Muscle of leg (tissue), 11 donors: ENCODE results near the gene CRACR2A. TPM values are rescaled to one million over a fixed set of nuclear protein-coding genes. Genes with fewer than 3 reads are reported as not detected.

Experiments used
- DNase-seq: peaks from one replicate; pipeline ENCODE4 v3.0.0; 2013
- H3K27ac ChIP-seq: one replicate; pipeline ENCODE4 v1.5.1; 2013; ENCODE audit warnings: mild to moderate bottlenecking, low read length, control low read depth
- H3K27me3 ChIP-seq: one replicate; pipeline ENCODE4 v1.6.1; 2013; ENCODE audit warnings: low read length; ENCODE audit not compliant: control insufficient read depth, insufficient read depth
- H3K36me3 ChIP-seq: one replicate; pipeline ENCODE4 v1.6.1; 2013; ENCODE audit warnings: low read length; ENCODE audit not compliant: control insufficient read depth, insufficient read depth
- H3K4me1 ChIP-seq: one replicate; pipeline ENCODE4 v1.6.1; 2013; ENCODE audit warnings: low read length; ENCODE audit not compliant: control insufficient read depth, insufficient read depth
- H3K4me3 ChIP-seq: one replicate; pipeline ENCODE4 v1.5.1; 2013; ENCODE audit warnings: low read length, control low read depth
- H3K9me3 ChIP-seq: replicated peaks from 2 replicates; pipeline ENCODE4 v1.6.1; 2013; ENCODE audit warnings: low read depth, low read length; ENCODE audit not compliant: control insufficient read depth
- WGBS: methylation state at CpG from one replicate; pipeline ENCODE4 v1.1.5; 2013; ENCODE audit warnings: missing lambda C conversion rate; ENCODE audit not compliant: insufficient coverage; 5-methylcytosine and 5-hydroxymethylcytosine counted together
- polyA plus RNA-seq, 8 donors: library from polyadenylated mRNA; unstranded; fragments of 120-200 nt; gene quantifications; one replicate each; pipeline versions ENCODE4 v1.2.1 to v1.2.3, GENCODE V29; 2013; ENCODE audit warnings: inconsistent platforms in 1 of 8, low replicate concordance in 1 of 8; ENCODE audit not compliant: insufficient read length in 8 of 8, insufficient read depth in 1 of 8
- total RNA-seq: library from RNA; stranded (reverse); fragments of 120-200 nt; gene quantifications from one replicate; pipeline ENCODE4 v1.2.4, GENCODE V29; 2013

Gene CRACR2A
- total and polyA plus RNA-seq, 9 donors = 1.3 to 2.1 (median 1.5) TPM

DNA sequence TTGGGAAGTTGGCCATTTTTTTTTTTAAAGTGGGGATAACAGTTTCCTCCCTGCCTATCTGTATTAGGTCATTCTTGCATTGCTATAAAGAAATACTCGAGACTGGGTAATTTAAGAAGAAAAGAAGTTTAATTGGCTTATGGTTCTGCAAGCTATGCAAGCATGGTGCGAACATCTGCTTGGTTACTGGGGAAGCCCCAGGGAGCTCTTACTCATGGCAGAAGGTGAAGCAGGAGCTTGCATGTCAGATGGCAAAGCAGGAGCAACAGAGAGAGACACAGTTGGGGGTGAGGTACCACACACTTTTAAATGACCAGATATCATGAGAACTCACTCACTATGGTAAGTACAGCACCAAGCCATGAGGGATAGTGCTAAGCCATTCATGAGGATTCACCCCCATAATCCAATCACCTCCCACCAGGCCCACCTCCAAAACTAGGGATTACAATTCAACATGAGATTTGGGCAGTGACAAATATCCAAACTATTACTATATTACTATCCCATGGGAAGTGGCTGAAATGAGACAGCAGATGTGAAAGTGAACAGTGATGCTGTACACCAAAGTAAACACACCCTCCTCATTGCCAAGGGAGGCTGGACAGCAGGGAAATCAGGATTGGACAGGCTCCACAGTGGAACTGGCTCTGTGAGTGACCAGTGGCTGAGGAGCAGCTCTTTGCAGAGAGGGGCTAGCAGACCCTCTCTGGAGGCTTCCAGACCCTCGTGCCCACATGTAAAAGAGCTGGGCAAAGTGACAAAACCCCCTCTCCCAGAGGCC lies 40.5 kb downstream of the CRACR2A start:
- Histone ChIP-seq H3K9me3 (no peaks in the 10 kb centered on the region), H3K27me3 (peaks cover 2% of the 10 kb centered on the region), H3K27ac (no peak overlapping the region), H3K36me3 (no peaks in the 10 kb centered on the region), H3K4me3 (no peak overlapping the region), H3K4me1 (peaks cover 2% of the 10 kb centered on the region)
- peak; percentile 34 for DNase-seq
- 64% methylated on average over 2 of the region's 3 CpGs for WGBS

DNA sequence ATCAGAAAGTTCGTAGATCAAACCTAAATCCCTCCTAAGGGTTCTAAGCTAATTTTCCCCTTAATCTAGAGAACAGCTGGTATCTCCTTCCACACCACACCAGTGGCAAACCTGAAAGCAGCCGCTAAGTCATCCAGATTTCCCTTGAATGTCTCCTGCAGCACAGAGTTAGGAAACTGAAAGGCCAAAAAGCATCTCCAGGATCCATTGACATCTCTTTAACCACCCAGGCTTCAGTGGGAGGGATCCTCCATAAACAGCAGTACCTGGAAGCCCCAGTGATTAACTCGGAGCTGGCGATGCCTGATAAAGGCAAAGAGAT lies 47.6 kb downstream of the CRACR2A start:
- H3K4me1 ChIP-seq = peaks cover 5% of the 10 kb centered on the region
- no peak overlapping the region for H3K4me3 ChIP-seq
- WGBS = 53% methylated on average over 2 of the region's 4 CpGs
- H3K36me3 ChIP-seq = no peaks in the 10 kb centered on the region
- DNase-seq = no peak
- H3K27me3 ChIP-seq = peaks cover 2% of the 10 kb centered on the region
- no peaks in the 10 kb centered on the region for H3K9me3 ChIP-seq
- no peak overlapping the region for H3K27ac ChIP-seq

- no peaks in the 10 kb centered on the region for H3K36me3 ChIP-seq
- 38% methylated on average over 1 of the region's 4 CpGs for WGBS
These were observed 48.2 kb downstream of the CRACR2A start for GRCh38 chr12:3704512-3705353.

DNA sequence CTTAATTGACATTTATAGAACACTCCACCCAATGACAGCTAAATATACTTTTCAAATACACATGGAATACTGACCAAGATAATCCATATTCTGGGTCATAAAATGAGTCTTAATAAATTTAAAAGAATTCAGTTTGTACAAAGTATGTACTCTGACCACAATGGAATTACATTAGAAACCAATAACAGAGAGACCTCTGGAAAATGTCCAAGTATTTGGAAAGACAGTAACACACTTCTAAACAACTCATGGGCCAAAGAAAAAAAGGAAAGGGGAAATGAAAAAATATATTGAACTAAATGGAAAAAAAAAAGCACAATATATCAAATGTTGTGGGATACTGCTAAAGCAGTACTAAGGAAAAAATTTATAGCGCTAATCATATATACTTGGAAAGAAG lies 52.0 kb downstream of the CRACR2A start:
- Histone ChIP-seq H3K4me1 (peaks cover 20% of the 10 kb centered on the region), H3K9me3 (no peaks in the 10 kb centered on the region), H3K4me3 (no peak overlapping the region), H3K27ac (no peak overlapping the region), H3K36me3 (no peaks in the 10 kb centered on the region), H3K27me3 (no peaks in the 10 kb centered on the region)
- peak; percentile 38 for DNase-seq
- WGBS = no CpG with 5 or more reads among the region's 1 CpG

More at GRCh38 chr12:3704512-3705353, 48.2 kb downstream of the CRACR2A start:
- Histone ChIP-seq H3K27ac (peak overlapping the region; percentile 70), H3K4me3 (no peak overlapping the region), H3K27me3 (peaks cover 2% of the 10 kb centered on the region), H3K4me1 (peaks cover 5% of the 10 kb centered on the region), H3K9me3 (no peaks in the 10 kb centered on the region)
- peak; percentile 66 for DNase-seq

DNA sequence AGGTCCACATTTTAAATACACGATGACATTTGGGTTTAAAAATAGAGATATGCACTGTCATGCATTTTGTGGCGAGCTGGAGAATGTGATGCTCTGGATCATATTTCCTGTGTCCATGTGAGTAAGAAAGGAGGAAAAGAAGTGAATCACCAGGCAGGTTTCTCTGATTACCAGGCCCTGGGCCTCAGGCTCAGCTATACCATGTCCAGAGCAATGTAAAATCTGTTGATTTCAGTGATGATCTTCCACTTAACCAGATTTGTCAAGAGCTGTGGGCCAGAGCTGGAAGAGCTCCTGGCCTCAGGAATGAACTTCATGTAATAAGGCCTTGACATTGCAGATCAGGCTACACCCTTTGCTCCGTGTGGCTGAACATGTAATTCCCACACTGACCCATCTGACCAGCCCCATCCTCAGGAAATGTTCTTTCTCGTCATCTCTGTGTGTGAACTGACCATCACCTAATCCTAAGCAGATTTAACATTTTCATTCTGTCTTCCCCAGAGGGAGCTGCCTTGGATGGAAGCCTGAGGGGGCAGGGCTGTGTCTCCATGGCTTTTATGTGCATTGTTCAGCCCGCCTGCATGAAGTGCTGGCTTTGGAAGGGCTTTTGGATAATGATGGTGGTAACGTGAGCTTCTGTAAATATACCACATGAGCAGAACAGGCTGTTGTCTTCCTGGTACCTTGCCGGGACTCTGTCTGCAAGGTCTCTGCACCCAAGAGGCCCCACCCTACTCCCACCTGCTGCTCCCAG lies 54.5 kb downstream of the CRACR2A start:
- Histone ChIP-seq H3K4me3 (no peak overlapping the region), H3K36me3 (no peaks in the 10 kb centered on the region), H3K9me3 (no peaks in the 10 kb centered on the region), H3K4me1 (peaks cover 15% of the 10 kb centered on the region), H3K27ac (peak overlapping the region; percentile 67), H3K27me3 (no peaks in the 10 kb centered on the region)
- DNase-seq = peak; percentile 73
- WGBS = 27% methylated on average over 4 of the region's 7 CpGs

GRCh38 chr12:3697311-3697870 lies 55.5 kb downstream of the CRACR2A start:
- no peaks in the 10 kb centered on the region for H3K27me3 ChIP-seq
- H3K27ac ChIP-seq = no peak overlapping the region
- whole genome bisulfite sequencing = no CpG with 5 or more reads among the region's 5 CpGs
- no peaks in the 10 kb centered on the region for H3K36me3 ChIP-seq
- H3K4me1 ChIP-seq = peaks cover 15% of the 10 kb centered on the region
- no peaks in the 10 kb centered on the region for H3K9me3 ChIP-seq
- no peak overlapping the region for H3K4me3 ChIP-seq
- no peak for DNase-seq

GRCh38 chr12:3694673-3695072 lies 58.2 kb downstream of the CRACR2A start:
- H3K27me3 ChIP-seq = no peaks in the 10 kb centered on the region
- no peak overlapping the region for H3K27ac ChIP-seq
- no peaks in the 10 kb centered on the region for H3K36me3 ChIP-seq
- DNase-seq = no peak
- H3K9me3 ChIP-seq = no peaks in the 10 kb centered on the region
- no CpG with 5 or more reads among the region's 4 CpGs for WGBS
- peaks cover 15% of the 10 kb centered on the region for H3K4me1 ChIP-seq
- H3K4me3 ChIP-seq = no peak overlapping the region

DNA sequence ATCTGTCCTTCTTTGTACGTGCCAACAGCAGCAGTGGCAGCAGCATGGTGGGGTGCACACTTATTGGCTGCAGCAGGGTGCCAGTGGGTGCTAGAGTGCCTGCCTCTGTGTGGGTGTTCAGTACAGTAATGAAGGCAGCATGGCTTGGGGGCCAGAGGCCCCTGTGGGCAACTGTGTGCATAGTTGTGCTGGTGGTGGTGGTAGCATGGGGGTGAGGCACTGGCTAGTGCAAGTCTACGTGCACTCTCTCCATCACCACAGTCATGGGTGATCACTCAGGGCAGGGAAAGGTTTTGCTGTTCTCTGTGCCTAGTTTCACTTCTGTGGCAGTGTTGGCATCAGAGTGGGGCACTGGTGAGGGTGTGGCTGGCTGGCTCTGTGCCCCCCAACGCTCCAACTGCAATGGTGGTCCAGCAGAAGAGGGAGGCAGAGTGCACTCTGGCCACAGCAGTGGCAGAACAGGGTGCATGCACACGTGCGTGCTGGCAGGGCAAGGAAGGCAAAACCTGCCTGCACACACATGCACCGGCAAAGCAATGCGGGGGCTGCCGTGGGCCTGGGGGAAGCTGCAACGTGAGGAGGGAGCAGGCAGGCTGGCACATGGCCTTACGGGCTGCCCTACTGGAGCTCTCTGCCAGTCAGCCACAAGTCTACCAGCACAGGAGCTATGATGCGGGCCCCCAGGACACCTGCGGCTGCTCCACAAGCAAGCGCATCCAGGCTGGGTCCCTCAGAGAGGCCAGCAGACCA lies 60.1 kb downstream of the CRACR2A start:
- DNase-seq = no peak
- Histone ChIP-seq H3K9me3 (no peaks in the 10 kb centered on the region), H3K27ac (no peak overlapping the region), H3K27me3 (no peaks in the 10 kb centered on the region), H3K36me3 (no peaks in the 10 kb centered on the region), H3K4me1 (peaks cover 4% of the 10 kb centered on the region), H3K4me3 (no peak overlapping the region)
- 88% methylated on average over 12 of the region's 13 CpGs for WGBS

DNA sequence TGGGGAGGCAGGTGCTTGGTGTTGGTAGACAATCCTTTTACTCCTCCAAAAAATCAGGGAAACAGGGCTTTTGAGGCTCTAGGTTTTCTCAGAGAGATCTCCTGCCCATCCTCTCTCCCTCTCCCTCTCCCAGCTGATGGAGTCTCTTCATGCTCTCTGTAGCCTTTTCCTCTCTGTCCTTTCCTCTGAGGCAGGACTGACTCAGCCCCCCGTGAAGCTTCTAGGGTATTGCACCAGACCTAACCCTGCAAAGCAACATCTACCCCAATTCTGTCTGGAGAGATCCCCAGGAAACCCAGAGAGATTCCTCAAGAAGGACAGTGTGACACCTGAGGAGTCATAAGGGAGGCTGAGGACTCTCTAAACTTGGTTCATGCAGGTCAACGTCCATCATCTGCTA lies 66.4 kb downstream of the CRACR2A start:
- no peaks in the 10 kb centered on the region for H3K36me3 ChIP-seq
- DNase-seq = no peak
- 63% methylated on average over 2 of the region's 2 CpGs for WGBS
- H3K4me3 ChIP-seq = no peak overlapping the region
- no peaks in the 10 kb centered on the region for H3K4me1 ChIP-seq
- H3K27ac ChIP-seq = no peak overlapping the region
- H3K27me3 ChIP-seq = peaks cover 5% of the 10 kb centered on the region
- no peaks in the 10 kb centered on the region for H3K9me3 ChIP-seq
